ENCODE results near the gene MYO5A.

MYO5A gene

DNA sequence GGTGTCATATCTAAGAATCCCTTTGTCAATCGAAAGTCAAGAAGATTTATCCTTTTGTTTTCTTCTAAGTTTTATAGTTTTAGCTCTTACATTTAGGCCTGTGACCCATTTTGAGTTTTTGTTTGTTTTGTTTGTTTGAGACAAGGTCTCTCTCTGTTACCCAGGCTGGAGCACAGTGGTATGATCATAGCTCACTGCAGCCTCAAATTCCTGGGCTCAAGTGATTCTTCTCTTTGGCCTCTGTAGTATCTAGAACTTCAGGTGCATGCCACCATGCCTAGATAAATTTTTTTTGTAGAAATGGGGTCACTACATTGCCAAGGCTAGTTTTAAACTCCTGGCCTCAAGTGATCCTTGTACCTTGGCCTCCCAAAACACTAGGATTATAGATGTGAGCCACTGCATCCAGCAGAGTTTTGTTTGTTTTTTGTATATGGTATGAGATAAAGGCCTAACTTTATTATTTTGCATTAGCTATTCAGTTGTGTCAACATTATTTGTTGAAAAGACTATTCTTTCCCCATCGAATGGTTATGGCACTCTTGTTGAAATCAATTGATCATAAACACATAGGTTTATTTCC lies 227.3 kb downstream of the MYO5A start:
- TF ChIP-seq TOX (CRISPR knock-in tag; IDR thresholded peaks at IDR 0.05; ENCODE audit: borderline replicate concordance) (no peak), GLIS3 (CRISPR knock-in tag; IDR thresholded peaks at IDR 0.05) (no peak), ESRRG (CRISPR knock-in tag; IDR thresholded peaks at IDR 0.05) (no peak), ZFP3 (CRISPR knock-in tag; IDR thresholded peaks at IDR 0.05) (no peak), CSDC2 (CRISPR knock-in tag; IDR thresholded peaks at IDR 0.05) (no peak), ZC3H10 (CRISPR knock-in tag; IDR thresholded peaks at IDR 0.05) (no peak)
- TF ChIP-seq, protein P1, sequence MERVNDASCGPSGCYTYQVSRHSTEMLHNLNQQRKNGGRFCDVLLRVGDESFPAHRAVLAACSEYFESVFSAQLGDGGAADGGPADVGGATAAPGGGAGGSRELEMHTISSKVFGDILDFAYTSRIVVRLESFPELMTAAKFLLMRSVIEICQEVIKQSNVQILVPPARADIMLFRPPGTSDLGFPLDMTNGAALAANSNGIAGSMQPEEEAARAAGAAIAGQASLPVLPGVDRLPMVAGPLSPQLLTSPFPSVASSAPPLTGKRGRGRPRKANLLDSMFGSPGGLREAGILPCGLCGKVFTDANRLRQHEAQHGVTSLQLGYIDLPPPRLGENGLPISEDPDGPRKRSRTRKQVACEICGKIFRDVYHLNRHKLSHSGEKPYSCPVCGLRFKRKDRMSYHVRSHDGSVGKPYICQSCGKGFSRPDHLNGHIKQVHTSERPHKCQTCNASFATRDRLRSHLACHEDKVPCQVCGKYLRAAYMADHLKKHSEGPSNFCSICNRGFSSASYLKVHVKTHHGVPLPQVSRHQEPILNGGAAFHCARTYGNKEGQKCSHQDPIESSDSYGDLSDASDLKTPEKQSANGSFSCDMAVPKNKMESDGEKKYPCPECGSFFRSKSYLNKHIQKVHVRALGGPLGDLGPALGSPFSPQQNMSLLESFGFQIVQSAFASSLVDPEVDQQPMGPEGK (CRISPR knock-in tag; IDR thresholded peaks at IDR 0.05; ENCODE audit: borderline replicate concordance), result no peak
- TF ChIP-seq, protein P2, sequence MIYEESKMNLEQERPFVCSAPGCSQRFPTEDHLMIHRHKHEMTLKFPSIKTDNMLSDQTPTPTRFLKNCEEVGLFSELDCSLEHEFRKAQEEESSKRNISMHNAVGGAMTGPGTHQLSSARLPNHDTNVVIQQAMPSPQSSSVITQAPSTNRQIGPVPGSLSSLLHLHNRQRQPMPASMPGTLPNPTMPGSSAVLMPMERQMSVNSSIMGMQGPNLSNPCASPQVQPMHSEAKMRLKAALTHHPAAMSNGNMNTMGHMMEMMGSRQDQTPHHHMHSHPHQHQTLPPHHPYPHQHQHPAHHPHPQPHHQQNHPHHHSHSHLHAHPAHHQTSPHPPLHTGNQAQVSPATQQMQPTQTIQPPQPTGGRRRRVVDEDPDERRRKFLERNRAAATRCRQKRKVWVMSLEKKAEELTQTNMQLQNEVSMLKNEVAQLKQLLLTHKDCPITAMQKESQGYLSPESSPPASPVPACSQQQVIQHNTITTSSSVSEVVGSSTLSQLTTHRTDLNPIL (CRISPR knock-in tag; IDR thresholded peaks at IDR 0.05; ENCODE audit: low read depth), result no peak
- ATAC-seq, result no peak

DNA sequence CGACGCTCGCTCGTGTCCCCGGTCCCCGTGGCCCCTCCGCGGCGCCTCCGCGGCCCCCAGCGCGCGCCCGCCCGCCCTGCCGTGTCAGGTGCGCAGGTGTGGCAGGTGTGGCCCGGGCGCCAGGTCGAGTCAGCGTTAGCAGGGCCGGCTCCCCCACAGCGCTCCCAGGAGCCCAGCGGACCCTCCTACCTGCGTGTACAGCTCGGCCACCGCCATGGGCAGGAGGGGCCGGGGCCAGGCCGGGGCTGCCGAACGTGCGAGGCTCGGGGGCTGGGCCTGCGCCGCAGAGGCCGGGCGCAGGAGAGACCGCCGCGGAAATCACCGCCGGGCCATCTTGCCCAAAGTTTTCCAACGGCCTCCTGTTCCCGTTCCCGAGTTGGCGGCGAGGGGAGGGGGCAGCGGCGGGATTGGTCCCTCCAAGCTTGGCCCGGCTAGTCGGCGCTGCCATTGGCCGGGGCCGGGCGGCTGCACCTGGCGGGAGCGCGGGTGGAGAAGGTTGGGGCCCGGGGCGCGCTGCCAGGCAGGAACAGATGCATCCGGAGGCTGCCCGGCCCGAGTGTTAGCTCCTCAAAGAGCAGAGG lies 233.2 kb downstream of the MYO5A start, which contains the start of gene MYO5C:
Gene MYO5C, minus strand, starts transcription at position 384 of the 581 bp plus-strand sequence. Its CDS starts 168 bp downstream, at position 216.
- peak; percentile 88 for ATAC-seq
- TF ChIP-seq, protein P1 (CRISPR knock-in tag; IDR thresholded peaks at IDR 0.05; ENCODE audit: borderline replicate concordance), result no peak
- TF ChIP-seq ZNF70 (CRISPR knock-in tag; IDR thresholded peaks at IDR 0.05) (no peak), TOX (CRISPR knock-in tag; IDR thresholded peaks at IDR 0.05; ENCODE audit: borderline replicate concordance) (no peak), ZFP30 (CRISPR knock-in tag; IDR thresholded peaks at IDR 0.05) (no peak), TCF4 (CRISPR knock-in tag; IDR thresholded peaks at IDR 0.05; ENCODE audit: borderline replicate concordance) (no peak)
- TF ChIP-seq, protein P3, sequence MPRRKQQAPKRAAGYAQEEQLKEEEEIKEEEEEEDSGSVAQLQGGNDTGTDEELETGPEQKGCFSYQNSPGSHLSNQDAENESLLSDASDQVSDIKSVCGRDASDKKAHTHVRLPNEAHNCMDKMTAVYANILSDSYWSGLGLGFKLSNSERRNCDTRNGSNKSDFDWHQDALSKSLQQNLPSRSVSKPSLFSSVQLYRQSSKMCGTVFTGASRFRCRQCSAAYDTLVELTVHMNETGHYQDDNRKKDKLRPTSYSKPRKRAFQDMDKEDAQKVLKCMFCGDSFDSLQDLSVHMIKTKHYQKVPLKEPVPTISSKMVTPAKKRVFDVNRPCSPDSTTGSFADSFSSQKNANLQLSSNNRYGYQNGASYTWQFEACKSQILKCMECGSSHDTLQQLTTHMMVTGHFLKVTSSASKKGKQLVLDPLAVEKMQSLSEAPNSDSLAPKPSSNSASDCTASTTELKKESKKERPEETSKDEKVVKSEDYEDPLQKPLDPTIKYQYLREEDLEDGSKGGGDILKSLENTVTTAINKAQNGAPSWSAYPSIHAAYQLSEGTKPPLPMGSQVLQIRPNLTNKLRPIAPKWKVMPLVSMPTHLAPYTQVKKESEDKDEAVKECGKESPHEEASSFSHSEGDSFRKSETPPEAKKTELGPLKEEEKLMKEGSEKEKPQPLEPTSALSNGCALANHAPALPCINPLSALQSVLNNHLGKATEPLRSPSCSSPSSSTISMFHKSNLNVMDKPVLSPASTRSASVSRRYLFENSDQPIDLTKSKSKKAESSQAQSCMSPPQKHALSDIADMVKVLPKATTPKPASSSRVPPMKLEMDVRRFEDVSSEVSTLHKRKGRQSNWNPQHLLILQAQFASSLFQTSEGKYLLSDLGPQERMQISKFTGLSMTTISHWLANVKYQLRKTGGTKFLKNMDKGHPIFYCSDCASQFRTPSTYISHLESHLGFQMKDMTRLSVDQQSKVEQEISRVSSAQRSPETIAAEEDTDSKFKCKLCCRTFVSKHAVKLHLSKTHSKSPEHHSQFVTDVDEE (CRISPR knock-in tag; IDR thresholded peaks at IDR 0.05), result no peak
- TF ChIP-seq, protein P4, sequence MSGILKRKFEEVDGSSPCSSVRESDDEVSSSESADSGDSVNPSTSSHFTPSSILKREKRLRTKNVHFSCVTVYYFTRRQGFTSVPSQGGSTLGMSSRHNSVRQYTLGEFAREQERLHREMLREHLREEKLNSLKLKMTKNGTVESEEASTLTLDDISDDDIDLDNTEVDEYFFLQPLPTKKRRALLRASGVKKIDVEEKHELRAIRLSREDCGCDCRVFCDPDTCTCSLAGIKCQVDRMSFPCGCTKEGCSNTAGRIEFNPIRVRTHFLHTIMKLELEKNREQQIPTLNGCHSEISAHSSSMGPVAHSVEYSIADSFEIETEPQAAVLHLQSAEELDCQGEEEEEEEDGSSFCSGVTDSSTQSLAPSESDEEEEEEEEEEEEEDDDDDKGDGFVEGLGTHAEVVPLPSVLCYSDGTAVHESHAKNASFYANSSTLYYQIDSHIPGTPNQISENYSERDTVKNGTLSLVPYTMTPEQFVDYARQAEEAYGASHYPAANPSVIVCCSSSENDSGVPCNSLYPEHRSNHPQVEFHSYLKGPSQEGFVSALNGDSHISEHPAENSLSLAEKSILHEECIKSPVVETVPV (CRISPR knock-in tag; IDR thresholded peaks at IDR 0.05), result no peak

DNA sequence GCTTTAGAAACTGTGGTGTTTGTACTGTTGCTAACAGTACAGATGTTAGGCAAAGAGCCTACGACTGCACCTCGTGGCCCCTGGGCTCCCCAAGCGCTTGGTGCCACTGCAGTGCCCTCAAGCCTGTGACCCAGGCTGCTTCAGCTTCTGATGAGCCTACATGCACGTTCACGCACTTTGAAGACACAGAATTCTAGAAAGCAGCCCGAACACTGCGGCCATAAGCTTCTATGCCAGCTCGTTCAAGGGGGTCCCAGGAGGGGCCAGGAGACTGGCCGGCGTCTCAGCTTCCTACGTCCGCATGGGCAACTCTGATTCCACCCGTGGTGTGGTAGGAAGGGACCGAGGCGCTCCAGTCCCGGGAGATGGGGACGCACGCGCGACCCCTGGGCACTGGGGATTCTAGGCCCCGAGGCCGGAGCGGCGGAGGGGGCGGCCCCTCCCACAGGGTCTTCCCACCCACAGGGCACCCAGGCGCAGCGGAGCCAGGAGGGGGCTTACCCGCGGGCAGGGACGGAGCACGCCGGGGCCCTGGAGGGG lies 233.7 kb downstream of the MYO5A start:
- peak; percentile 14; the same call in 1 of the 3 replicates for ATAC-seq
- TF ChIP-seq, protein P4 (CRISPR knock-in tag; IDR thresholded peaks at IDR 0.05), result no peak
- TF ChIP-seq, protein P1 (CRISPR knock-in tag; IDR thresholded peaks at IDR 0.05; ENCODE audit: borderline replicate concordance), result no peak
- TF ChIP-seq ZNF8 (CRISPR knock-in tag; IDR thresholded peaks at IDR 0.05), result no peak
- TF ChIP-seq OSR1 (CRISPR knock-in tag; IDR thresholded peaks at IDR 0.05), result no peak
- TF ChIP-seq ZFP30 (CRISPR knock-in tag; IDR thresholded peaks at IDR 0.05), result no peak
- TF ChIP-seq, protein P2 (CRISPR knock-in tag; IDR thresholded peaks at IDR 0.05; ENCODE audit: low read depth), result no peak
- no peak for TF ChIP-seq ZNF70 (CRISPR knock-in tag; IDR thresholded peaks at IDR 0.05)
- TF ChIP-seq ARNTL (CRISPR knock-in tag; IDR thresholded peaks at IDR 0.05; ENCODE audit: borderline replicate concordance, low read depth), result no peak
- no peak for TF ChIP-seq RARB (CRISPR knock-in tag; IDR thresholded peaks at IDR 0.05)
- no peak for TF ChIP-seq SNAI2 (CRISPR knock-in tag; IDR thresholded peaks at IDR 0.05)
- TF ChIP-seq PPARA (CRISPR knock-in tag; IDR thresholded peaks at IDR 0.05; ENCODE audit: borderline replicate concordance), result no peak
- no peak for TF ChIP-seq CSDC2 (CRISPR knock-in tag; IDR thresholded peaks at IDR 0.05)
- TF ChIP-seq GLIS3 (CRISPR knock-in tag; IDR thresholded peaks at IDR 0.05), result no peak
- no peak for TF ChIP-seq ZNF565 (CRISPR knock-in tag; conservative IDR thresholded peaks at IDR 0.05; ENCODE audit: low read depth)
- no peak for TF ChIP-seq TCF4 (CRISPR knock-in tag; IDR thresholded peaks at IDR 0.05; ENCODE audit: borderline replicate concordance)
